HG03342 (cell line): ENCODE results near the gene LMX1B.

ENCODE experiments used
- ATAC-seq: cut with Tn5 transposase; IDR thresholded peaks from one replicate; pipeline ENCODE4 v1.9.1; 2021; ENCODE audit warnings: mild to moderate bottlenecking, moderate library complexity; ENCODE audit not compliant: unreplicated experiment

The LMX1B gene

GRCh38 chr9:126630458-126631237 lies 16.9 kb downstream of the LMX1B start:
- no peak for ATAC-seq

- no peak for ATAC-seq
Measured at GRCh38 chr9:126631254-126631653, 17.5 kb downstream of the LMX1B start.

GRCh38 chr9:126633881-126634558 lies 20.3 kb downstream of the LMX1B start:
- ATAC-seq, result no peak

- ATAC-seq, result no peak
Measured at GRCh38 chr9:126635061-126635460, 21.3 kb downstream of the LMX1B start.

GRCh38 chr9:126635661-126636439 lies 22.1 kb downstream of the LMX1B start:
- no peak for ATAC-seq

- no peak for ATAC-seq
Measured at GRCh38 chr9:126636983-126637798, 23.5 kb downstream of the LMX1B start.

GRCh38 chr9:126638571-126639132 lies 24.9 kb downstream of the LMX1B start:
- ATAC-seq, result no peak

GRCh38 chr9:126639318-126640000 lies 25.7 kb downstream of the LMX1B start:
- no peak for ATAC-seq

GRCh38 chr9:126641118-126641851 lies 27.6 kb downstream of the LMX1B start:
- no peak for ATAC-seq

- no peak for ATAC-seq
Measured at GRCh38 chr9:126642010-126642744, 28.4 kb downstream of the LMX1B start.

GRCh38 chr9:126642839-126643238 lies 29.1 kb downstream of the LMX1B start:
- no peak for ATAC-seq

GRCh38 chr9:126643945-126644527 lies 30.3 kb downstream of the LMX1B start:
- ATAC-seq, result no peak

GRCh38 chr9:126646162-126646561 lies 32.4 kb downstream of the LMX1B start:
- no peak for ATAC-seq

- no peak for ATAC-seq
Measured at GRCh38 chr9:126647585-126648411, 34.1 kb downstream of the LMX1B start.

- ATAC-seq, result no peak
Measured at GRCh38 chr9:126649477-126649876, 35.7 kb downstream of the LMX1B start.

GRCh38 chr9:126650404-126651341 lies 36.9 kb downstream of the LMX1B start:
- no peak for ATAC-seq
